Thoracic aorta (tissue), 2 donors: ENCODE measurements around the gene CDKN2A. TPM values are rescaled to one million over a fixed set of nuclear protein-coding genes. Genes with fewer than 3 reads are reported as not detected.
"Not testable (repeated sequence)": the region's sequence is repeated elsewhere in the genome, so short reads cannot be mapped to it uniquely, and the experiment has no call there.

ENCODE experiments used
- ATAC-seq: fragments of 150-250 bp; one replicate; pipeline ENCODE4 v1.8.0; 2017; ENCODE audit warnings: low read depth; ENCODE audit not compliant: insufficient number of reproducible peaks, low FRiP score
- DNase-seq: peaks from one replicate; pipeline ENCODE4 v3.0.0-alpha.2; 2020; ENCODE audit warnings: low spot score
- H3K27ac ChIP-seq, 2 donors: fragments of 200-600 bp; sonication (generic); 1 replicate in 1 of 2; 2 replicates in 1 of 2; pipeline ENCODE4 v1.5.1; 2016; ENCODE audit warnings: mild to moderate bottlenecking in 2 of 2, moderate library complexity in 2 of 2
- H3K27me3 ChIP-seq: fragments of 200-600 bp; sonication (generic); replicated peaks from 2 replicates; pipeline ENCODE4 v1.6.0; 2016; ENCODE audit warnings: mild to moderate bottlenecking; ENCODE audit not compliant: insufficient read depth
- H3K36me3 ChIP-seq: fragments of 200-600 bp; sonication (generic); one replicate; pipeline ENCODE4 v1.5.1; 2016
- H3K4me1 ChIP-seq, 2 donors: fragments of 200-600 bp; sonication (generic); 1 replicate in 1 of 2; 2 replicates in 1 of 2; pipeline versions ENCODE4 v1.5.1 to v1.6.0; 2016; ENCODE audit warnings: low read depth in 2 of 2, mild to moderate bottlenecking in 1 of 2; ENCODE audit not compliant: control insufficient read depth in 1 of 2
- H3K4me3 ChIP-seq: fragments of 200-600 bp; sonication (generic); 2 replicates; pipeline ENCODE4 v1.5.1; 2016; ENCODE audit warnings: mild to moderate bottlenecking
- H3K9me3 ChIP-seq: fragments of 200-600 bp; sonication (generic); 2 replicates; pipeline ENCODE4 v1.5.1; 2016
- total RNA-seq, 2 donors: library from RNA; depleted of rRNA; stranded (reverse); fragments of >200 nt; gene quantifications; one replicate each; pipeline versions ENCODE4 v1.1.0 to v1.2.3, GENCODE V29; 2016
- TF ChIP-seq, protein P1 (sequence below): fragments of 200-600 bp; sonication (generic); IDR thresholded peaks from one replicate; pipeline ENCODE4 v1.5.1; 2019; ENCODE audit warnings: antibody characterized with exemption

CDKN2A gene
- total RNA-seq, 2 donors from 2014 or later, result 4.1 to 10.3 TPM

GRCh38 chr9:21967169-21967568 is 27.0 kb downstream of the CDKN2A start:
- H3K4me1 ChIP-seq, result peaks cover 11 to 18% of the 10 kb centered on the region in 2 donors
- H3K9me3 ChIP-seq, result no peaks in the 10 kb centered on the region
- H3K27me3 ChIP-seq, result peaks cover 48% of the 10 kb centered on the region
- no peak overlapping the region for H3K4me3 ChIP-seq
- DNase-seq (no peak), ATAC-seq (no peak)
- TF ChIP-seq, protein P1, sequence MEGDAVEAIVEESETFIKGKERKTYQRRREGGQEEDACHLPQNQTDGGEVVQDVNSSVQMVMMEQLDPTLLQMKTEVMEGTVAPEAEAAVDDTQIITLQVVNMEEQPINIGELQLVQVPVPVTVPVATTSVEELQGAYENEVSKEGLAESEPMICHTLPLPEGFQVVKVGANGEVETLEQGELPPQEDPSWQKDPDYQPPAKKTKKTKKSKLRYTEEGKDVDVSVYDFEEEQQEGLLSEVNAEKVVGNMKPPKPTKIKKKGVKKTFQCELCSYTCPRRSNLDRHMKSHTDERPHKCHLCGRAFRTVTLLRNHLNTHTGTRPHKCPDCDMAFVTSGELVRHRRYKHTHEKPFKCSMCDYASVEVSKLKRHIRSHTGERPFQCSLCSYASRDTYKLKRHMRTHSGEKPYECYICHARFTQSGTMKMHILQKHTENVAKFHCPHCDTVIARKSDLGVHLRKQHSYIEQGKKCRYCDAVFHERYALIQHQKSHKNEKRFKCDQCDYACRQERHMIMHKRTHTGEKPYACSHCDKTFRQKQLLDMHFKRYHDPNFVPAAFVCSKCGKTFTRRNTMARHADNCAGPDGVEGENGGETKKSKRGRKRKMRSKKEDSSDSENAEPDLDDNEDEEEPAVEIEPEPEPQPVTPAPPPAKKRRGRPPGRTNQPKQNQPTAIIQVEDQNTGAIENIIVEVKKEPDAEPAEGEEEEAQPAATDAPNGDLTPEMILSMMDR, result no peak
- no peak overlapping the region for H3K27ac ChIP-seq
- no peaks in the 10 kb centered on the region for H3K36me3 ChIP-seq

- TF ChIP-seq, protein P1, result no peak
- Histone ChIP-seq H3K4me1 (peaks cover 11 to 18% of the 10 kb centered on the region in 2 donors), H3K4me3 (no peak overlapping the region), H3K27ac (no peak overlapping the region), H3K9me3 (no peaks in the 10 kb centered on the region), H3K36me3 (no peaks in the 10 kb centered on the region), H3K27me3 (peaks cover 39% of the 10 kb centered on the region)
- ATAC-seq (no peak), DNase-seq (no peak)
Observed at GRCh38 chr9:21966140-21966851, 27.9 kb downstream of the CDKN2A start.

GRCh38 chr9:21965401-21965951 is 28.7 kb downstream of the CDKN2A start:
- TF ChIP-seq, protein P1, result no peak
- Histone ChIP-seq H3K27me3 (peaks cover 37% of the 10 kb centered on the region), H3K9me3 (no peaks in the 10 kb centered on the region), H3K4me1 (peaks cover 11 to 18% of the 10 kb centered on the region in 2 donors), H3K27ac (no peak overlapping the region), H3K4me3 (peak overlapping the region; percentile 63), H3K36me3 (no peaks in the 10 kb centered on the region)
- DNase-seq (no peak), ATAC-seq (no peak)

GRCh38 chr9:21964925-21965385 is 29.2 kb downstream of the CDKN2A start:
- peaks cover 37% of the 10 kb centered on the region for H3K27me3 ChIP-seq
- H3K4me3 ChIP-seq, result peak overlapping the region; percentile 63
- no peak for DNase-seq
- H3K27ac ChIP-seq, result no peak overlapping the region
- peaks cover 11 to 18% of the 10 kb centered on the region in 2 donors for H3K4me1 ChIP-seq
- TF ChIP-seq, protein P1, result no peak
- H3K36me3 ChIP-seq, result no peaks in the 10 kb centered on the region
- no peaks in the 10 kb centered on the region for H3K9me3 ChIP-seq
- no peak for ATAC-seq

DNA sequence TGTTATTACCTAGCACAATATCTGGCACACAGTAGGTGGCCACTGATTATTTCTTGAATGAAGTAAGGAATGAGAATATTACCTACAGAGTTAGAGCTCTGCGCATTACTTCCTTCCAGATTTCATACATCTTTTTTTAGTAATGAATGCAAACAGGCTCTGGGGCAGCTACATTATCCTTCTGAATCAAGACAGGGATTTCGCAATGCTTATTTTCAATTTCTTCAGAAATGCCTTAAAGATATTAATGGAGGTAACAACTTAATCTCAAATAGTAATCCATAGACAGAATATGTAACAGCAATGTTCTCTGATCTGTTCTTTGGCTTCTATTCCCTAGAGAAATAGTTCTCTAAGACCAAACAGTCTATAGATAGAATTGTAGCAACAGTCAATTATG is 32.6 kb downstream of the CDKN2A start:
- H3K9me3 ChIP-seq, result no peaks in the 10 kb centered on the region
- no peak overlapping the region for H3K27ac ChIP-seq
- H3K36me3 ChIP-seq, result no peaks in the 10 kb centered on the region
- H3K4me3 ChIP-seq, result no peak overlapping the region
- H3K27me3 ChIP-seq, result peaks cover 14% of the 10 kb centered on the region
- H3K4me1 ChIP-seq, result peaks cover 7 to 11% of the 10 kb centered on the region in 2 donors
- ATAC-seq (no peak), DNase-seq (no peak)
- TF ChIP-seq, protein P1, result no peak

DNA sequence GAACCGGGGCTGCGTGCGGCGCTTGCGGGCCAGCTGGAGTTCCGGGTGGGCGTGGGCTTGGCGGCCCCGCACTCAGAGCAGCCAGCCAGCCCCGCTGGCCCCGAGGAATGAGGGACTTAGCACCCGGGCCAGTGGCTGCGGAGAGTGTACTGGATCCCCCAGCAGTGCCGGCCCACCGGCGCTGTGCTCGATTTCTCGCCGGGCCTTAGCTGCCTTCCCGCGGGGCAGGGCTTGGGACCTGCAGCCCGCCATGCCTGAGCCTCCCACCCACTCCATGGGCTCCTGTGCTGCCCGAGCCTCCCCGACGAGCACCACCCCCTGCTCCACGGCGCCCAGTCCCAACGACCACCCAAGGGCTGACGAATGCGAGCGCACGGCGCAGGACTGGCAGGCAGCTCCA is 34.9 kb downstream of the CDKN2A start:
- not testable (repeated sequence) for H3K9me3 ChIP-seq, H3K36me3 ChIP-seq, DNase-seq, ATAC-seq, H3K27ac ChIP-seq, H3K4me1 ChIP-seq, H3K27me3 ChIP-seq, H3K4me3 ChIP-seq
